ENCODE measurements around the gene MXD1.

- TF ChIP-seq, protein P1, sequence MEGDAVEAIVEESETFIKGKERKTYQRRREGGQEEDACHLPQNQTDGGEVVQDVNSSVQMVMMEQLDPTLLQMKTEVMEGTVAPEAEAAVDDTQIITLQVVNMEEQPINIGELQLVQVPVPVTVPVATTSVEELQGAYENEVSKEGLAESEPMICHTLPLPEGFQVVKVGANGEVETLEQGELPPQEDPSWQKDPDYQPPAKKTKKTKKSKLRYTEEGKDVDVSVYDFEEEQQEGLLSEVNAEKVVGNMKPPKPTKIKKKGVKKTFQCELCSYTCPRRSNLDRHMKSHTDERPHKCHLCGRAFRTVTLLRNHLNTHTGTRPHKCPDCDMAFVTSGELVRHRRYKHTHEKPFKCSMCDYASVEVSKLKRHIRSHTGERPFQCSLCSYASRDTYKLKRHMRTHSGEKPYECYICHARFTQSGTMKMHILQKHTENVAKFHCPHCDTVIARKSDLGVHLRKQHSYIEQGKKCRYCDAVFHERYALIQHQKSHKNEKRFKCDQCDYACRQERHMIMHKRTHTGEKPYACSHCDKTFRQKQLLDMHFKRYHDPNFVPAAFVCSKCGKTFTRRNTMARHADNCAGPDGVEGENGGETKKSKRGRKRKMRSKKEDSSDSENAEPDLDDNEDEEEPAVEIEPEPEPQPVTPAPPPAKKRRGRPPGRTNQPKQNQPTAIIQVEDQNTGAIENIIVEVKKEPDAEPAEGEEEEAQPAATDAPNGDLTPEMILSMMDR (IDR thresholded peaks at IDR 0.05; ENCODE audit: poor library complexity) = no peak
- TF ChIP-seq EZH2phosphoT487 (IDR thresholded peaks at IDR 0.05; ENCODE audit: low read depth, severe bottlenecking, unreplicated experiment) = no peak
- no peak for TF ChIP-seq EZH2 (IDR thresholded peaks at IDR 0.05; ENCODE audit: borderline replicate concordance)
Observed at GRCh38 chr2:69933839-69934613, 19.1 kb downstream of the MXD1 start.

Data from hepatocyte (in vitro differentiated cells).